H1 (cell line): Measurements from ENCODE around the gene VEZT. TPM values are rescaled to one million over a fixed set of nuclear protein-coding genes. Genes with fewer than 3 reads are reported as not detected.
A peak's percentile ranks its signal among the peaks of the same experiment; 100 is the strongest.

Experiments used
- CEBPB ChIP-seq: IDR thresholded peaks from 2 replicates; pipeline ENCODE4 v1.6.1; 2012; ENCODE audit warnings: low read depth, low read length
- CHD2 ChIP-seq: IDR thresholded peaks from 2 replicates; pipeline ENCODE4 v1.6.1; 2012; ENCODE audit warnings: low read length, improper control_type of control experiment
- CTBP2 ChIP-seq: IDR thresholded peaks from 2 replicates; pipeline ENCODE4 v1.7.0; 2011; ENCODE audit warnings: borderline replicate concordance, mild to moderate bottlenecking, moderate library complexity, mixed read lengths, low read length; ENCODE audit not compliant: insufficient read depth, insufficient read length
- GTF2F1 ChIP-seq: IDR thresholded peaks from 2 replicates; pipeline ENCODE4 v1.6.1; 2012; ENCODE audit warnings: low read depth, low read length, improper control_type of control experiment, borderline replicate concordance
- HDAC6 ChIP-seq: IDR thresholded peaks from one replicate; pipeline ENCODE4 v1.7.1; 2012; ENCODE audit warnings: low read depth, mild to moderate bottlenecking, inconsistent platforms, low read length, moderate library complexity
- JUN ChIP-seq: IDR thresholded peaks from 2 replicates; pipeline ENCODE4 v1.6.1; 2011; ENCODE audit warnings: low read depth, mild to moderate bottlenecking, improper control_type of control experiment, low read length
- KDM5A ChIP-seq: fragments of 200-600 bp; IDR thresholded peaks from 2 replicates; pipeline ENCODE4 v1.7.1; 2012; ENCODE audit warnings: mild to moderate bottlenecking, low read length, inconsistent platforms, mixed read lengths
- RAD21 ChIP-seq, 2 experiments: IDR thresholded peaks in 1 of 2; conservative IDR thresholded peaks in 1 of 2; 2 replicates each; pipeline ENCODE4 v1.6.1; 2011; ENCODE audit warnings: low read depth in 2 of 2, low read length in 2 of 2, improper control_type of control experiment in 1 of 2, inconsistent platforms in 1 of 2, mild to moderate bottlenecking in 1 of 2, moderate library complexity in 1 of 2
- RBBP5 ChIP-seq: IDR thresholded peaks from 2 replicates; pipeline ENCODE4 v1.7.1; 2012; ENCODE audit warnings: low read depth, mild to moderate bottlenecking, inconsistent platforms, low read length, moderate library complexity, borderline replicate concordance
- TAF1 ChIP-seq: IDR thresholded peaks from 2 replicates; pipeline ENCODE4 v1.6.1; 2011; ENCODE audit warnings: mild to moderate bottlenecking, low read depth, low read length
- TCF12 ChIP-seq: IDR thresholded peaks from 2 replicates; pipeline ENCODE4 v1.6.1; 2011; ENCODE audit warnings: low read depth, mild to moderate bottlenecking, low read length
- YY1 ChIP-seq: IDR thresholded peaks from 2 replicates; pipeline ENCODE4 v1.6.1; 2011; ENCODE audit warnings: low read depth, mild to moderate bottlenecking, low read length
- polyA plus RNA-seq, 7 experiments: library from polyadenylated mRNA; depleted of rRNA in 3 of 7; stranded (reverse) in 5 of 7; unstranded in 2 of 7; fragments of >200 nt in 5 of 7; fragments of 200-250 nt in 2 of 7; gene quantifications; 1 replicate in 5 of 7; 2 replicates in 1 of 7; 4 replicates in 1 of 7; pipeline versions ENCODE4 v1.2.1 to v1.2.3, GENCODE V29; 2011 to 2013; ENCODE audit warnings: missing spikeins in 2 of 7, mixed read lengths in 2 of 7
- total RNA-seq: library from RNA; stranded (reverse); fragmentation: NEBNext Ultra II Directional; extraction: Animal tissue kit (Norgen Biotek cat#: 25700); gene quantifications from 2 replicates; pipeline ENCODE4 v1.2.1, GENCODE V29; 2021

Gene VEZT
- total and polyA plus RNA-seq, 2 of the 8 experiments (the other 6 are each of a cell fraction or from before 2014, with no cell fraction given), result 44.0 to 56.1 TPM

GRCh38 chr12:95336387-95337067 is 118.9 kb downstream of the VEZT start (continued):
- TF ChIP-seq TAF1 (0 out of 2 replicates have a peak, but pooled peaks have one; percentile 20), TCF12 (peak; percentile 95), YY1 (peak; percentile 45; the same call in 1 of the 2 replicates), CHD2 (0 out of 2 replicates have a peak, but pooled peaks have one; percentile 20), CEBPB (no peak), CTBP2 (no peak), RBBP5 (no peak), KDM5A (no peak), RAD21 (IDR thresholded peaks at IDR 0.05 in 1 of 2, conservative IDR thresholded peaks at IDR 0.05 in 1 of 2; ENCODE audit: low read depth in 2 of 2, low read length in 2 of 2) (peak; percentile 99 to 100), GTF2F1 (no peak), HDAC6 (no peak), JUN (no peak)
